H1 (cell line): Measurements from ENCODE around the gene ATXN2. TPM values are rescaled to one million over a fixed set of nuclear protein-coding genes. Genes with fewer than 3 reads are reported as not detected.

ENCODE experiments used
- CTCF ChIA-PET: fragments of 300-600 bp; sonication (Branson Sonifier 250); formaldehyde crosslinking; loops from one replicate; lab custom pipeline; 2021; ENCODE audit not compliant: partially characterized antibody; lab: Charles Lee
- POLR2A ChIA-PET: fragments of 300-600 bp; sonication (Branson Sonifier 250); formaldehyde crosslinking; loops from one replicate; lab custom pipeline; 2021; ENCODE audit warnings: inconsistent platforms; ENCODE audit not compliant: partially characterized antibody; lab: Charles Lee
- DNase-seq, 2 experiments: peaks; one replicate each; pipeline versions ENCODE4 v3.0.0 to v3.0.0-alpha.2; 2010 to 2022; ENCODE audit warnings: low spot score in 2 of 2, low read depth in 1 of 2, mixed read lengths in 1 of 2
- FAIRE-seq: peaks from 2 replicates; lab custom pipeline; 2011; peaks lifted over from hg19 to GRCh38; lab: Jason Lieb, UNC
- H2AFZ ChIP-seq: 2 replicates; pipeline ENCODE4 v1.8.1; 2012; ENCODE audit warnings: low read length, inconsistent platforms
- H2AK5ac ChIP-seq: 2 replicates; pipeline ENCODE4 v1.6.1; 2013; ENCODE audit warnings: low read depth, low read length
- H2BK120ac ChIP-seq: replicated peaks from 2 replicates; pipeline ENCODE3; 2013; ENCODE audit warnings: low read depth, low read length, inconsistent platforms
- H2BK12ac ChIP-seq: 2 replicates; pipeline ENCODE4 v1.6.1; 2013; ENCODE audit warnings: low read depth, low read length
- H2BK15ac ChIP-seq: 2 replicates; pipeline ENCODE4 v1.6.1; 2013; ENCODE audit warnings: low read length
- H2BK20ac ChIP-seq: 2 replicates; pipeline ENCODE4 v1.6.1; 2013; ENCODE audit warnings: low read length
- H2BK5ac ChIP-seq: 2 replicates; pipeline ENCODE4 v1.6.1; 2013; ENCODE audit warnings: low read depth, low read length
- H3K14ac ChIP-seq: 2 replicates; pipeline ENCODE4 v1.6.1; 2013; ENCODE audit warnings: inconsistent platforms; ENCODE audit not compliant: insufficient read length
- H3K18ac ChIP-seq: 2 replicates; pipeline ENCODE4 v1.6.1; 2013; ENCODE audit warnings: low read length; ENCODE audit errors: extremely low read depth
- H3K23ac ChIP-seq: 2 replicates; pipeline ENCODE4 v1.6.1; 2013; ENCODE audit warnings: inconsistent platforms; ENCODE audit not compliant: insufficient read length
- H3K23me2 ChIP-seq: 2 replicates; pipeline ENCODE4 v1.6.1; 2013; ENCODE audit warnings: low read depth, low read length
- H3K27ac ChIP-seq: 2 replicates; pipeline ENCODE4 v1.6.1; 2011; ENCODE audit warnings: low read depth, low read length, inconsistent platforms
- H3K27me3 ChIP-seq, 4 experiments: replicated peaks in 1 of 4; 1 replicate in 1 of 4; 2 replicates in 3 of 4; pipeline versions ENCODE4 v1.6.1 to v1.8.1; 2011 to 2013; ENCODE audit warnings: low read length in 3 of 4, mild to moderate bottlenecking in 3 of 4, inconsistent platforms in 2 of 4, mixed read lengths in 2 of 4, moderate library complexity in 1 of 4; ENCODE audit not compliant: control insufficient read depth in 3 of 4, insufficient read depth in 3 of 4; ENCODE audit errors: extremely low read depth in 1 of 4
- H3K36me3 ChIP-seq, 4 experiments: 2 replicates each; pipeline versions ENCODE4 v1.6.1 to v1.8.1; 2011 to 2013; ENCODE audit warnings: mild to moderate bottlenecking in 4 of 4, low read length in 3 of 4, moderate library complexity in 2 of 4, control low read depth in 1 of 4, inconsistent platforms in 1 of 4; ENCODE audit not compliant: insufficient read depth in 4 of 4, control insufficient read depth in 2 of 4
- H3K4ac ChIP-seq: replicated peaks from 2 replicates; pipeline ENCODE3; 2013; ENCODE audit warnings: low read length, low read depth, mixed read lengths, inconsistent platforms; ENCODE audit not compliant: insufficient read length
- H3K4me1 ChIP-seq, 4 experiments: replicated peaks in 1 of 4; 1 replicate in 1 of 4; 2 replicates in 3 of 4; pipeline versions ENCODE4 v1.6.1 to v1.8.1; 2011 to 2013; ENCODE audit warnings: low read length in 3 of 4, inconsistent platforms in 2 of 4, mixed read lengths in 1 of 4; ENCODE audit not compliant: insufficient read depth in 4 of 4, control insufficient read depth in 3 of 4
- H3K4me2 ChIP-seq, 2 experiments: 2 replicates each; pipeline versions ENCODE4 v1.6.1 to v1.8.1; 2011 to 2013; ENCODE audit warnings: low read depth in 2 of 2, low read length in 2 of 2, control low read depth in 1 of 2, inconsistent platforms in 1 of 2, mild to moderate bottlenecking in 1 of 2; ENCODE audit not compliant: insufficient read depth in 1 of 2
- H3K4me3 ChIP-seq, 4 experiments: fragments of 200-600, 300-600 bp in 1 of 4; sonication (generic), shearing (Covaris generic), sonication (Bioruptor Twin) in 1 of 4; 2 replicates each; pipeline versions ENCODE4 v1.5.1 to v1.8.1; 2011 to 2016; ENCODE audit warnings: low read length in 4 of 4, low read depth in 3 of 4, control low read depth in 2 of 4, inconsistent platforms in 2 of 4, mild to moderate bottlenecking in 2 of 4, mixed read lengths in 1 of 4, moderate library complexity in 1 of 4; ENCODE audit not compliant: insufficient read depth in 2 of 4; ENCODE audit errors: extremely low read depth in 1 of 4
- H3K56ac ChIP-seq: replicated peaks from 2 replicates; pipeline ENCODE3; 2013; ENCODE audit warnings: low read depth, mild to moderate bottlenecking, mixed read lengths, low read length, inconsistent platforms; ENCODE audit not compliant: insufficient read length
- H3K79me1 ChIP-seq: 2 replicates; pipeline ENCODE4 v1.6.1; 2013; ENCODE audit warnings: low read depth, low read length, control low read depth
- H3K79me2 ChIP-seq, 2 experiments: 2 replicates each; pipeline versions ENCODE4 v1.6.1 to v1.8.1; 2012 to 2013; ENCODE audit warnings: low read length in 2 of 2, mild to moderate bottlenecking in 2 of 2, inconsistent platforms in 1 of 2; ENCODE audit not compliant: insufficient read depth in 2 of 2, control insufficient read depth in 1 of 2
- H3K9ac ChIP-seq, 4 experiments: replicated peaks in 1 of 4; 1 replicate in 1 of 4; 2 replicates in 3 of 4; pipeline versions ENCODE4 v1.6.1 to v1.8.1; 2011 to 2013; ENCODE audit warnings: low read depth in 3 of 4, low read length in 3 of 4, control low read depth in 2 of 4, mild to moderate bottlenecking in 2 of 4, moderate library complexity in 2 of 4, inconsistent platforms in 1 of 4; ENCODE audit errors: extremely low read depth in 1 of 4
- H3K9me3 ChIP-seq, 2 experiments: 2 replicates each; pipeline versions ENCODE4 v1.6.1 to v1.8.1; 2012 to 2013; ENCODE audit warnings: mild to moderate bottlenecking in 2 of 2, moderate library complexity in 2 of 2, control low read depth in 1 of 2, inconsistent platforms in 1 of 2, low read depth in 1 of 2, low read length in 1 of 2, mixed read lengths in 1 of 2; ENCODE audit not compliant: insufficient read depth in 2 of 2
- H4K20me1 ChIP-seq, 2 experiments: replicated peaks in 1 of 2; 2 replicates each; pipeline versions ENCODE3 to v1.8.1; 2011 to 2013; ENCODE audit warnings: inconsistent platforms in 2 of 2, low read length in 2 of 2, mild to moderate bottlenecking in 1 of 2; ENCODE audit not compliant: insufficient read depth in 2 of 2, control insufficient read depth in 1 of 2
- H4K5ac ChIP-seq: 2 replicates; pipeline ENCODE4 v1.6.1; 2013; ENCODE audit warnings: low read length, low read depth, mixed read lengths, inconsistent platforms; ENCODE audit not compliant: insufficient read length
- H4K8ac ChIP-seq: 2 replicates; pipeline ENCODE4 v1.8.0; 2013; ENCODE audit warnings: mild to moderate bottlenecking, moderate library complexity, low read length, inconsistent platforms; ENCODE audit not compliant: insufficient read depth; ENCODE audit errors: extremely low read depth
- H4K91ac ChIP-seq: replicated peaks from 2 replicates; pipeline ENCODE3; 2013; ENCODE audit warnings: low read length, mixed read lengths, inconsistent platforms; ENCODE audit not compliant: insufficient read length
- EGR1 ChIP-seq: IDR thresholded peaks from 2 replicates; pipeline ENCODE4 v1.6.1; 2011; ENCODE audit warnings: low read depth, low read length, borderline replicate concordance
- EP300 ChIP-seq, 2 experiments: IDR thresholded peaks; 1 replicate in 1 of 2; 2 replicates in 1 of 2; pipeline ENCODE4 v1.6.1; 2011 to 2012; ENCODE audit warnings: low read depth in 2 of 2, low read length in 2 of 2, mild to moderate bottlenecking in 2 of 2, borderline replicate concordance in 1 of 2, inconsistent platforms in 1 of 2, moderate library complexity in 1 of 2
- MAX ChIP-seq: IDR thresholded peaks from 2 replicates; pipeline ENCODE4 v1.6.1; 2012; ENCODE audit warnings: inconsistent platforms
- RBBP5 ChIP-seq: IDR thresholded peaks from 2 replicates; pipeline ENCODE4 v1.7.1; 2012; ENCODE audit warnings: low read depth, mild to moderate bottlenecking, inconsistent platforms, low read length, moderate library complexity, borderline replicate concordance
- SIN3A ChIP-seq, 2 experiments: IDR thresholded peaks in 1 of 2; conservative IDR thresholded peaks in 1 of 2; 2 replicates each; pipeline ENCODE4 v1.6.1; 2011 to 2012; ENCODE audit warnings: low read length in 2 of 2, improper control_type of control experiment in 1 of 2, low read depth in 1 of 2, mild to moderate bottlenecking in 1 of 2
- TEAD4 ChIP-seq: IDR thresholded peaks from 2 replicates; pipeline ENCODE4 v1.6.1; 2012; ENCODE audit warnings: low read depth, low read length, inconsistent platforms, mixed read lengths
- WGBS, 2 experiments: shearing (Covaris generic) in 1 of 2; methylation state at CpG; one replicate each; pipeline versions ENCODE4 v1.1.6 to v1.1.7; 2013 to 2015; ENCODE audit warnings: low lambda C conversion rate in 2 of 2, mixed read lengths in 2 of 2, inconsistent platforms in 1 of 2, low coverage in 1 of 2, missing lambda C conversion rate in 1 of 2; ENCODE audit not compliant: insufficient replicate concordance in 2 of 2, insufficient coverage in 1 of 2, insufficient read length in 1 of 2; ENCODE audit errors: extremely low coverage in 1 of 2, missing lambda C conversion rate in 1 of 2; 5-methylcytosine and 5-hydroxymethylcytosine counted together
- polyA plus RNA-seq, 7 experiments: library from polyadenylated mRNA; depleted of rRNA in 3 of 7; stranded (reverse) in 5 of 7; unstranded in 2 of 7; fragments of >200 nt in 5 of 7; fragments of 200-250 nt in 2 of 7; gene quantifications; 1 replicate in 5 of 7; 2 replicates in 1 of 7; 4 replicates in 1 of 7; pipeline versions ENCODE4 v1.2.1 to v1.2.3, GENCODE V29; 2011 to 2013; ENCODE audit warnings: missing spikeins in 2 of 7, mixed read lengths in 2 of 7
- total RNA-seq: library from RNA; stranded (reverse); fragmentation: NEBNext Ultra II Directional; extraction: Animal tissue kit (Norgen Biotek cat#: 25700); gene quantifications from 2 replicates; pipeline ENCODE4 v1.2.1, GENCODE V29; 2021

The ATXN2 gene
- total and polyA plus RNA-seq, 2 of the 8 experiments (the other 6 are each of a cell fraction or from before 2014, with no cell fraction given): 46.6 to 80.7 TPM

- Histone ChIP-seq H3K23ac (no peak overlapping the region), H2BK12ac (peak overlapping the region; percentile 77), H4K20me1 (peaks cover 21 to 33% of the 10 kb centered on the region in 2 experiments), H3K4me3 (no peak overlapping the region), H2BK20ac (0 out of 2 replicates have a peak overlapping the region, but pooled peaks have one; percentile 61), H3K23me2 (peaks cover under 1% of the 10 kb centered on the region; the same call in 1 of the 2 replicates), H3K4me1 (peaks cover 31 to 61% (median 45%) of the 10 kb centered on the region in 4 experiments), H4K8ac (peak overlapping the region; percentile 79), H2BK5ac (peak overlapping the region; percentile 94; the same call in 1 of the 2 replicates), H3K56ac (no peak overlapping the region), H2AFZ (no peak overlapping the region), H3K79me1 (peaks cover 18% of the 10 kb centered on the region; the same call in 1 of the 2 replicates), H3K79me2 (peaks cover 36 to 91% of the 10 kb centered on the region in 2 experiments), H3K9me3 (no peaks in the 10 kb centered on the region), H4K5ac (peak overlapping the region; percentile 3), H3K36me3 (peaks cover 0 to 2% (median 0%) of the 10 kb centered on the region in 4 experiments; a peak in 1 of 8 replicates), H2BK120ac (no peak overlapping the region), H4K91ac (no peak overlapping the region), H3K4me2 (peak overlapping the region; percentile 40 to 54), H3K27me3 (no peaks in the 10 kb centered on the region), H3K4ac (peak overlapping the region; percentile 2), H3K9ac (no peak overlapping the region), H3K14ac (no peak overlapping the region), H2BK15ac (peak overlapping the region; percentile 19; the same call in 1 of the 2 replicates), H3K18ac (peak overlapping the region; percentile 71), H3K27ac (peak overlapping the region; percentile 63; the same call in 1 of the 2 replicates), H2AK5ac (no peak overlapping the region)
- no peak for FAIRE-seq
- no peak for DNase-seq
- CTCF ChIA-PET: interaction anchor here (0.6 to 22.8 kb wide), 9 partner anchors 9 to 229 kb away, joined by 3 to 838 read pairs (median 9); no protein-coding TSS in a partner anchor
- POLR2A ChIA-PET: interaction anchor here (0.8 to 4.3 kb wide), 15 partner anchors 8 to 865 kb away, joined by 3 to 29 read pairs (median 5); partner anchors contain the start of genes ACAD10, BRAP and PHETA1
- WGBS, 2 experiments: 48% methylated on average over 15 of the region's 15 CpGs; no CpG with 5 or more reads in 1 of the 2 experiments
- no peak for TF ChIP-seq TEAD4
- TF ChIP-seq EP300 (IDR thresholded peaks at IDR 0.05; ENCODE audit: borderline replicate concordance in 1 of 2, low read depth in 2 of 2, low read length in 2 of 2): 0 out of 3 replicates have a peak, but pooled peaks of 1 of the 2 experiments have one; percentile 31
- TF ChIP-seq EGR1: no peak
- no peak for TF ChIP-seq SIN3A (conservative IDR thresholded peaks at IDR 0.05 in 1 of 2, IDR thresholded peaks at IDR 0.05 in 1 of 2; ENCODE audit: low read depth in 1 of 2, low read length in 2 of 2)
- TF ChIP-seq MAX: no peak
- no peak for TF ChIP-seq RBBP5
These were observed 186.9 kb downstream of the ATXN2 start for GRCh38 chr12:111412007-111412829.
